Measurements from ENCODE around the gene MRPL14.

DNA sequence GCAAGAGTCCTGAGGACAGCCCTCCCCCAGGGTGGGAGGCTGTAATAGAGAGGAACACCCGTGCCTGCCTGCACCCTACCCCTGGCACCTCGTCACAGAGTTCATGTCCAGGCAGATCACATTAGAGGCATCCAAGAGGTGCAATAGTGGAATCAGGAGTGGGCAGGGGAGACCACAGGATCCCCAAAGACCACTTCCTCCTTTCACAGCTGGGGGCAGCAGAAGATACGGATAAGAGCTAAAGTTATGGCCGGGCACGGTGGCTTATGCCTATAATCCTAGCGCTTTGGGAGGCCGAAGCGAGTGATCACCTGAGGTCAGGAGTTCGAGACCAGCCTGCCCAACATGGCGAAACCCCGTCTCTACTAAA, 29.9 kb upstream of the MRPL14 start:
- TF ChIP-seq MAX (IDR thresholded peaks at IDR 0.05; ENCODE audit: low read depth, low read length), result no peak
- TF ChIP-seq SMC3 (IDR thresholded peaks at IDR 0.05; ENCODE audit: borderline replicate concordance, low read length), result no peak
- TF ChIP-seq, protein P1, sequence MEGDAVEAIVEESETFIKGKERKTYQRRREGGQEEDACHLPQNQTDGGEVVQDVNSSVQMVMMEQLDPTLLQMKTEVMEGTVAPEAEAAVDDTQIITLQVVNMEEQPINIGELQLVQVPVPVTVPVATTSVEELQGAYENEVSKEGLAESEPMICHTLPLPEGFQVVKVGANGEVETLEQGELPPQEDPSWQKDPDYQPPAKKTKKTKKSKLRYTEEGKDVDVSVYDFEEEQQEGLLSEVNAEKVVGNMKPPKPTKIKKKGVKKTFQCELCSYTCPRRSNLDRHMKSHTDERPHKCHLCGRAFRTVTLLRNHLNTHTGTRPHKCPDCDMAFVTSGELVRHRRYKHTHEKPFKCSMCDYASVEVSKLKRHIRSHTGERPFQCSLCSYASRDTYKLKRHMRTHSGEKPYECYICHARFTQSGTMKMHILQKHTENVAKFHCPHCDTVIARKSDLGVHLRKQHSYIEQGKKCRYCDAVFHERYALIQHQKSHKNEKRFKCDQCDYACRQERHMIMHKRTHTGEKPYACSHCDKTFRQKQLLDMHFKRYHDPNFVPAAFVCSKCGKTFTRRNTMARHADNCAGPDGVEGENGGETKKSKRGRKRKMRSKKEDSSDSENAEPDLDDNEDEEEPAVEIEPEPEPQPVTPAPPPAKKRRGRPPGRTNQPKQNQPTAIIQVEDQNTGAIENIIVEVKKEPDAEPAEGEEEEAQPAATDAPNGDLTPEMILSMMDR (IDR thresholded peaks at IDR 0.05 in 2 of 3, conservative IDR thresholded peaks at IDR 0.05 in 1 of 3; ENCODE audit: control insufficient read depth in 2 of 3, extremely low read depth in 1 of 3, insufficient read depth in 1 of 3, low read depth in 3 of 3, low read length in 3 of 3), result no peak
- TF ChIP-seq ATF7 (IDR thresholded peaks at IDR 0.05; ENCODE audit: low read depth), result no peak
- TF ChIP-seq EP300 (IDR thresholded peaks at IDR 0.05; ENCODE audit: borderline replicate concordance in 1 of 2, control insufficient read depth in 1 of 2, low read depth in 2 of 2, low read length in 2 of 2), result no peak
- no peak for TF ChIP-seq POLR2AphosphoS5 (IDR thresholded peaks at IDR 0.05; ENCODE audit: low read length)
- TF ChIP-seq EZH2 (IDR thresholded peaks at IDR 0.05; ENCODE audit: borderline replicate concordance, control insufficient read depth, low read depth, low read length), result no peak
- TF ChIP-seq ATF2 (IDR thresholded peaks at IDR 0.05; ENCODE audit: low read length), result no peak
- TF ChIP-seq, protein P2, sequence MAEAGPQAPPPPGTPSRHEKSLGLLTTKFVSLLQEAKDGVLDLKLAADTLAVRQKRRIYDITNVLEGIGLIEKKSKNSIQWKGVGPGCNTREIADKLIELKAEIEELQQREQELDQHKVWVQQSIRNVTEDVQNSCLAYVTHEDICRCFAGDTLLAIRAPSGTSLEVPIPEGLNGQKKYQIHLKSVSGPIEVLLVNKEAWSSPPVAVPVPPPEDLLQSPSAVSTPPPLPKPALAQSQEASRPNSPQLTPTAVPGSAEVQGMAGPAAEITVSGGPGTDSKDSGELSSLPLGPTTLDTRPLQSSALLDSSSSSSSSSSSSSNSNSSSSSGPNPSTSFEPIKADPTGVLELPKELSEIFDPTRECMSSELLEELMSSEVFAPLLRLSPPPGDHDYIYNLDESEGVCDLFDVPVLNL (IDR thresholded peaks at IDR 0.05; ENCODE audit: low read depth, low read length), result no peak

All from GM12878 (cell line).